ENCODE results near the gene TEX55.

Gene TEX55

DNA sequence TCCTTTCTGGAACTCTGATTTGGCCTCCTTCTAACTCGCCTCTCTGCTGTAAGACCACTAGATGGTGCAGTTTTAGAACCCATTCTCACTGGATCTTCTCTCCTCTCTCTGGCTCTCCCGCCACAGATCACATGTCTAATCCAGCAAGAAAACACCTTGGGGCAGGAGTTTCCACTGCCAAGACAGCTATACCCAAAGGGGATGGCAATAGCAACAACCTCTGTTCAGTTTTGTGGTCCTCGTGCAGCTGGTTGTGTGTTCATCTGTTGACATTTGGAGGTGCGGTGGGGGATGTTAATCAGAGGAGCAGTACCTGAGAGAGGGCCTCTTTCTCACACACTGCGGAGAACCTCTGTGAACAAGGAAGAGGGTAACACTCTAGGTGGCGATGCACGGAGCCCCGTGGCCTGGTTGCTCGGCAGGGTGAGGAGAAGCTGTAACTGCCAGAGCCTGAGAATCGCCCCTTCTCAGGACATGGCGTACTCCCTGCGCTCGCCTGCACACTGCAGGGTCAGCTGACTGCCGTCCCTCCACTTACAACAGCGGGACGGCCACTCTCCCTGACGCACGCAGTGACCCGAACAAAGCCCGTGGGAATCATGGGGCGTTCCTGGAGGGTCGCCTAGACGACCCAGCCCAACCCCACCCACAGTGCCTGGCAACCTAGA, at the start of gene TEX55:
Gene TEX55 (plus strand): TSS at position 666 of the 668 bp plus-strand sequence. CDS start 25 bp downstream, outside the sequence.
- H3K9me2 ChIP-seq (replicated peaks; ENCODE audit: control insufficient read depth, low read length): no peaks in the 10 kb centered on the region
- H3K27ac ChIP-seq (ENCODE audit: low read depth, low read length): no peak within 1 kb of the TSS
- H3K79me2 ChIP-seq (ENCODE audit: control insufficient read depth, low read length): no peaks in the 10 kb centered on the region
- H3K27me3 ChIP-seq (ENCODE audit: control insufficient read depth, low read length): no peaks in the 10 kb centered on the region
- H3K4me2 ChIP-seq (ENCODE audit: low read length): no peak within 1 kb of the TSS
- H3K36me3 ChIP-seq (ENCODE audit: control insufficient read depth, low read length): no peaks in the 10 kb centered on the region
- H3F3A ChIP-seq (ENCODE audit: control insufficient read depth, insufficient read depth): no peaks in the 10 kb centered on the region
- H4K20me1 ChIP-seq (ENCODE audit: control insufficient read depth, insufficient read depth, low read depth, low read length): no peaks in the 10 kb centered on the region
- H3K4me3 ChIP-seq (ENCODE audit: low read length): no peak within 1 kb of the TSS
- no peaks in the 10 kb centered on the region for H3K4me1 ChIP-seq (ENCODE audit: control insufficient read depth, low read length)
- no peaks in the 10 kb centered on the region for H3K9me3 ChIP-seq (ENCODE audit: control insufficient read depth, insufficient read depth, low read length)
- TF ChIP-seq CTCF (IDR thresholded peaks at IDR 0.05; ENCODE audit: low read depth, low read length, poor library complexity, severe bottlenecking) (peak; percentile 68), EZH2phosphoT487 (IDR thresholded peaks at IDR 0.05; ENCODE audit: borderline replicate concordance, low read length) (no peak)

- TF ChIP-seq EZH2phosphoT487 (IDR thresholded peaks at IDR 0.05; ENCODE audit: borderline replicate concordance, low read length): no peak
- TF ChIP-seq CTCF (IDR thresholded peaks at IDR 0.05; ENCODE audit: low read depth, low read length, poor library complexity, severe bottlenecking): no peak
- H3K79me2 ChIP-seq (ENCODE audit: control insufficient read depth, low read length): no peaks in the 10 kb centered on the region
- no peaks in the 10 kb centered on the region for H3K9me2 ChIP-seq (replicated peaks; ENCODE audit: control insufficient read depth, low read length)
- peaks cover 6% of the 10 kb centered on the region; the same call in 1 of the 2 replicates for H3K27me3 ChIP-seq (ENCODE audit: control insufficient read depth, low read length)
- H3K4me1 ChIP-seq (ENCODE audit: control insufficient read depth, low read length): no peaks in the 10 kb centered on the region
- H3F3A ChIP-seq (ENCODE audit: control insufficient read depth, insufficient read depth): no peaks in the 10 kb centered on the region
- H3K9me3 ChIP-seq (ENCODE audit: control insufficient read depth, insufficient read depth, low read length): no peaks in the 10 kb centered on the region
- H3K36me3 ChIP-seq (ENCODE audit: control insufficient read depth, low read length): no peaks in the 10 kb centered on the region
- no peak overlapping the region for H3K4me3 ChIP-seq (ENCODE audit: low read length)
- no peak overlapping the region for H3K27ac ChIP-seq (ENCODE audit: low read depth, low read length)
- H4K20me1 ChIP-seq (ENCODE audit: control insufficient read depth, insufficient read depth, low read depth, low read length): no peaks in the 10 kb centered on the region
- H3K4me2 ChIP-seq (ENCODE audit: low read length): no peak overlapping the region
Observed at GRCh38 chr3:119098003-119098402, 48.0 kb upstream of the TEX55 start.

DNA sequence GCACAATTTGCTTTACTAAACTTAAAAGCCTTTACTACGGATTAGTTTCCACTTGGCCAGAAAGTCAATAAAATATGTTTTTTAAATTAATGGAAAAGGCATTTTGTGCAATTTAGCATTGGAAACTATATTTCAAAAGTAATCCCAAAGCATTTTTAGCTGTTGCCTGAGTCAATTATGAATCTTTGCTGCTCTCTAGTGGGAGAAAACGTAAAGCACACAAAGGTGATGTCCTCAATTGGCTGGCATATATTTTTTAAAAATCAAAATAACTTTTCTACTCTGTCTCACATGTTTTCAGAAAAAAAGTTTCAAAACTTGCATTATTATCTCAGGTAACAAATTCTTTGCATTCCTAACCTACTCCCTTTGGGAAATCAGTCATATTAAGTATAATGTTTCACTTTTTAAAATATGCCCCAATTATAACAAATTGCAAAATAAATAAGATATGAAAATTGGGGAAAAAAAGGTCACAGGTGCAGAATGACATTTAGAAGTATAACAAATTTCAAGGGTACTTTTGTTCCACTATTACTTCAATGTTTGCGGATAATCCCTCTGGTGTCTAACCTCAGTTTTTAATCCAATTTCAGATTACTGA, 47.2 kb upstream of the TEX55 start:
- H3K27ac ChIP-seq (ENCODE audit: low read depth, low read length): no peak overlapping the region
- H4K20me1 ChIP-seq (ENCODE audit: control insufficient read depth, insufficient read depth, low read depth, low read length): no peaks in the 10 kb centered on the region
- no peaks in the 10 kb centered on the region for H3K79me2 ChIP-seq (ENCODE audit: control insufficient read depth, low read length)
- peaks cover 6% of the 10 kb centered on the region; the same call in 1 of the 2 replicates for H3K27me3 ChIP-seq (ENCODE audit: control insufficient read depth, low read length)
- no peaks in the 10 kb centered on the region for H3K4me1 ChIP-seq (ENCODE audit: control insufficient read depth, low read length)
- no peaks in the 10 kb centered on the region for H3K36me3 ChIP-seq (ENCODE audit: control insufficient read depth, low read length)
- no peaks in the 10 kb centered on the region for H3K9me2 ChIP-seq (replicated peaks; ENCODE audit: control insufficient read depth, low read length)
- no peaks in the 10 kb centered on the region for H3K9me3 ChIP-seq (ENCODE audit: control insufficient read depth, insufficient read depth, low read length)
- H3K4me3 ChIP-seq (ENCODE audit: low read length): no peak overlapping the region
- H3F3A ChIP-seq (ENCODE audit: control insufficient read depth, insufficient read depth): no peaks in the 10 kb centered on the region
- no peak overlapping the region for H3K4me2 ChIP-seq (ENCODE audit: low read length)
- TF ChIP-seq CTCF (IDR thresholded peaks at IDR 0.05; ENCODE audit: low read depth, low read length, poor library complexity, severe bottlenecking) (peak; percentile 75), EZH2phosphoT487 (IDR thresholded peaks at IDR 0.05; ENCODE audit: borderline replicate concordance, low read length) (no peak)
